ENCODE measurements around the gene MAMDC4. TPM values are rescaled to one million over a fixed set of nuclear protein-coding genes. Genes with fewer than 3 reads are reported as not detected.
"Not testable (repeated sequence)": the region's sequence is repeated elsewhere in the genome, so short reads cannot be mapped to it uniquely, and the experiment has no call there.

MAMDC4 gene
- total and polyA plus RNA-seq, 2 of the 8 experiments (the other 6 are each of a cell fraction or from before 2014, with no cell fraction given) = 3.1 to 4.5 TPM

- H4K20me1 ChIP-seq (replicated peaks in 1 of 2; ENCODE audit: control insufficient read depth in 1 of 2, insufficient read depth in 2 of 2, low read length in 2 of 2); H2BK120ac ChIP-seq (replicated peaks; ENCODE audit: low read depth, low read length); H3K9ac ChIP-seq (replicated peaks in 1 of 4; ENCODE audit: extremely low read depth in 1 of 4, low read depth in 3 of 4, low read length in 3 of 4); H3K36me3 ChIP-seq (ENCODE audit: control insufficient read depth in 2 of 4, insufficient read depth in 4 of 4, low read length in 3 of 4); FAIRE-seq; H2BK5ac ChIP-seq (ENCODE audit: low read depth, low read length); H3K27ac ChIP-seq (ENCODE audit: low read depth, low read length); H3K4me2 ChIP-seq (ENCODE audit: insufficient read depth in 1 of 2, low read depth in 2 of 2, low read length in 2 of 2); H2AK5ac ChIP-seq (ENCODE audit: low read depth, low read length); H4K5ac ChIP-seq (ENCODE audit: insufficient read length, low read depth, low read length); H2BK12ac ChIP-seq (ENCODE audit: low read depth, low read length); H3K23ac ChIP-seq (ENCODE audit: insufficient read length); H3K14ac ChIP-seq (ENCODE audit: insufficient read length); H3K56ac ChIP-seq (replicated peaks; ENCODE audit: insufficient read length, low read depth, low read length); H4K8ac ChIP-seq (ENCODE audit: extremely low read depth, insufficient read depth, low read length); H3K18ac ChIP-seq (ENCODE audit: extremely low read depth, low read length); H3K79me1 ChIP-seq (ENCODE audit: low read depth, low read length); H2AFZ ChIP-seq (ENCODE audit: low read length); H2BK20ac ChIP-seq (ENCODE audit: low read length); H3K4me3 ChIP-seq (ENCODE audit: extremely low read depth in 1 of 4, insufficient read depth in 2 of 4, low read depth in 3 of 4, low read length in 4 of 4); H2BK15ac ChIP-seq (ENCODE audit: low read length); H4K91ac ChIP-seq (replicated peaks; ENCODE audit: insufficient read length, low read length); DNase-seq (ENCODE audit: low read depth in 1 of 2, low spot score in 2 of 2); H3K9me3 ChIP-seq (ENCODE audit: insufficient read depth in 2 of 2, low read depth in 1 of 2, low read length in 1 of 2); H3K4ac ChIP-seq (replicated peaks; ENCODE audit: insufficient read length, low read depth, low read length); H3K79me2 ChIP-seq (ENCODE audit: control insufficient read depth in 1 of 2, insufficient read depth in 2 of 2, low read length in 2 of 2): not testable (repeated sequence)
- ChIA-PET POLR2A (ENCODE audit: partially characterized antibody) (interaction anchor here (1.3 to 7.8 kb wide), 2 partner anchors 10 to 17 kb away, joined by 3 to 96 read pairs; no protein-coding TSS in a partner anchor), CTCF (ENCODE audit: partially characterized antibody) (interaction anchor here (0.8 to 5.2 kb wide), 7 partner anchors 11 to 201 kb away, joined by 3 to 35 read pairs (median 5); partner anchors contain the start of genes AJM1 and C8G)
- H3K27me3 ChIP-seq (replicated peaks in 1 of 4; ENCODE audit: control insufficient read depth in 3 of 4, extremely low read depth in 1 of 4, insufficient read depth in 3 of 4, low read length in 3 of 4) = peaks cover 0 to 32% (median 18%) of the 10 kb centered on the region in 4 experiments; a peak in 5 of 7 replicates
- H3K4me1 ChIP-seq (replicated peaks in 1 of 4; ENCODE audit: control insufficient read depth in 3 of 4, insufficient read depth in 4 of 4, low read length in 3 of 4) = peaks cover 0 to 20% (median 12%) of the 10 kb centered on the region in 4 experiments; a peak in 6 of 7 replicates
- whole genome bisulfite sequencing, 2 experiments (ENCODE audit: extremely low coverage in 1 of 2, insufficient coverage in 1 of 2, insufficient read length in 1 of 2, insufficient replicate concordance in 2 of 2, low coverage in 1 of 2, low lambda C conversion rate in 2 of 2, missing lambda C conversion rate in 1 of 2) = 84% methylated on average over 8 of the region's 9 CpGs; no CpG with 5 or more reads in 1 of the 2 experiments
- peaks cover 19% of the 10 kb centered on the region; the same call in 1 of the 2 replicates for H3K23me2 ChIP-seq (ENCODE audit: low read depth, low read length)
Measured at GRCh38 chr9:136803009-136803550, 49.1 kb upstream of the MAMDC4 start.

Measured in H1 (cell line).